ENCODE data around the gene BORCS8. TPM values are rescaled to one million over a fixed set of nuclear protein-coding genes. Genes with fewer than 3 reads are reported as not detected.

BORCS8 gene
- polyA plus RNA-seq, 1 experiment, result 27.5 TPM

DNA sequence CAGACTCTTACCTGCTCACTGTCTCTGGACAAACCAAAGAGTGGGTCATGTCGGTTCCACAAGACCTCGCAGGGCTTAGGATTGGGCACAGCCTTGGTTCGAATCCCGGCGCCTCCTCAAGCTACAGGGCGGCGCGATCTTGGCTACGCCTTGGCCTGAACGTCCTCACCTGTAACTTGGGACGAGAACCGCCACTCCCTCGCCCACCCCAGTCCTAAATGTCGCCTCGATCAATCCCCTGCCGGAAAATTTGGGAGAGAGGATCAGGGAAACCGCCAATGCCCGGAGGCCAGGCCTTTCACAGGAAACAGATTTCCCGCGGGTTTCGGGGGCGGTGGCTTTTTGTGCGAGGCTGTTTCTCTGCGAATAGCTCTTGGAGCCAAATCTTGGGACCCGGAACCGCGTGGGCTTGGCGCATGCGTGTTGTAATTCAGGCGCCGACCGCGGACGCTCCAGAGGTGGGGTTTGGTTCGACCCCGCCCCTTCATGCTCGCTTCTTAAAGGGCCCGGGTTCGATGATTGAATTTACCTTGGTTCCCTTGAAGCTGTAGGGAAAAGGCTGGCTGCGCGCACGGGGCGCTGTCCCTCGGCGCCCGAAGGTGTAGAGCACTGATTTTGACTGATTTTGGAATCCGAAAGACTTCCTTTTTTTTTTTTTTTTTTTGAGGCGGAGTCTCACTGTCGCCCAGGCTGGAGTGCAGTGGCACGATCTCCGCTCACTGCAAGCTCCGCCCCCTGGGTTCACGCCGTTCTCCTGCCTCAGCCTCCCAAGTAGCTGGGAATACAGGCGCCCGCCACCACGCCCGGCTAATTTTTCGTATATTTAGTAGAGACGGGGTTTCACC is 11.3 kb upstream of the BORCS8 start, which contains the start of gene NR2C2AP:
Gene NR2C2AP (minus strand): TSS at position 403 of the 845 bp plus-strand sequence. CDS start 354 bp downstream, at position 49.
- TF ChIP-seq, protein P1, sequence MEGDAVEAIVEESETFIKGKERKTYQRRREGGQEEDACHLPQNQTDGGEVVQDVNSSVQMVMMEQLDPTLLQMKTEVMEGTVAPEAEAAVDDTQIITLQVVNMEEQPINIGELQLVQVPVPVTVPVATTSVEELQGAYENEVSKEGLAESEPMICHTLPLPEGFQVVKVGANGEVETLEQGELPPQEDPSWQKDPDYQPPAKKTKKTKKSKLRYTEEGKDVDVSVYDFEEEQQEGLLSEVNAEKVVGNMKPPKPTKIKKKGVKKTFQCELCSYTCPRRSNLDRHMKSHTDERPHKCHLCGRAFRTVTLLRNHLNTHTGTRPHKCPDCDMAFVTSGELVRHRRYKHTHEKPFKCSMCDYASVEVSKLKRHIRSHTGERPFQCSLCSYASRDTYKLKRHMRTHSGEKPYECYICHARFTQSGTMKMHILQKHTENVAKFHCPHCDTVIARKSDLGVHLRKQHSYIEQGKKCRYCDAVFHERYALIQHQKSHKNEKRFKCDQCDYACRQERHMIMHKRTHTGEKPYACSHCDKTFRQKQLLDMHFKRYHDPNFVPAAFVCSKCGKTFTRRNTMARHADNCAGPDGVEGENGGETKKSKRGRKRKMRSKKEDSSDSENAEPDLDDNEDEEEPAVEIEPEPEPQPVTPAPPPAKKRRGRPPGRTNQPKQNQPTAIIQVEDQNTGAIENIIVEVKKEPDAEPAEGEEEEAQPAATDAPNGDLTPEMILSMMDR (IDR thresholded peaks at IDR 0.05; ENCODE audit: insufficient read depth, low read depth, low read length), result no peak
- Histone ChIP-seq H3K27me3 (ENCODE audit: control insufficient read depth, insufficient read depth, low read length) (no peaks in the 10 kb centered on the region), H3K36me3 (ENCODE audit: control insufficient read depth, insufficient read depth, low read length) (peaks cover 11% of the 10 kb centered on the region), H3K4me3 (ENCODE audit: low read depth, low read length) (peak within 1 kb of the TSS; percentile 55)
- ChIA-PET POLR2A (interaction anchor here (0.7 to 1.0 kb wide), 2 partner anchors 26 to 53 kb away, joined by 3 to 5 read pairs; no protein-coding TSS in a partner anchor), CTCF (interaction anchor here (0.8 to 1.9 kb wide), 3 partner anchors 10 to 29 kb away, joined by 3 to 5 read pairs (median 4); no protein-coding TSS in a partner anchor)
- DNase-seq (ENCODE audit: low read depth), result peak; percentile 63

DNA sequence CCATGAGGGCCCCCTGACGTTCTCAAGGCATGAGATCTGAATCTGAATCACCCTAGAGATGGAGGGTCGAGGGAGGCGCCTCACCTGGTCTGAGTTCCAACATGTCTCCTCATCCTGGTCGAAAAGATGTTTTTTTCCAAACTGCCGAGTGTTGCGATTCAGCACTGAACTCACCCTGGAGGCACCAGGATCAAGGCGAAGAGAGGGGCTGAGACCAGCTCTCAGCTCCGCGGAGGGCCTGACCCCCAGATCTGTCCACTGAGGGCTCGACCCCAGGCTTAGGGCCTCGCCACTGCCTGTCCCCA is 10.7 kb upstream of the BORCS8 start:
- POLR2A ChIA-PET, result interaction anchor here (0.7 to 1.0 kb wide), 2 partner anchors 27 to 53 kb away, joined by 3 to 5 read pairs; no protein-coding TSS in a partner anchor
- TF ChIP-seq, protein P1 (IDR thresholded peaks at IDR 0.05; ENCODE audit: insufficient read depth, low read depth, low read length), result no peak
- Histone ChIP-seq H3K4me3 (ENCODE audit: low read depth, low read length) (peak overlapping the region; percentile 55), H3K36me3 (ENCODE audit: control insufficient read depth, insufficient read depth, low read length) (peaks cover 14% of the 10 kb centered on the region), H3K27me3 (ENCODE audit: control insufficient read depth, insufficient read depth, low read length) (no peaks in the 10 kb centered on the region)
- CTCF ChIA-PET, result interaction anchor here (0.6 to 1.9 kb wide), 4 partner anchors 10 to 288 kb away, joined by 3 to 5 read pairs (median 4); no protein-coding TSS in a partner anchor
- no peak for DNase-seq (ENCODE audit: low read depth)

DNA sequence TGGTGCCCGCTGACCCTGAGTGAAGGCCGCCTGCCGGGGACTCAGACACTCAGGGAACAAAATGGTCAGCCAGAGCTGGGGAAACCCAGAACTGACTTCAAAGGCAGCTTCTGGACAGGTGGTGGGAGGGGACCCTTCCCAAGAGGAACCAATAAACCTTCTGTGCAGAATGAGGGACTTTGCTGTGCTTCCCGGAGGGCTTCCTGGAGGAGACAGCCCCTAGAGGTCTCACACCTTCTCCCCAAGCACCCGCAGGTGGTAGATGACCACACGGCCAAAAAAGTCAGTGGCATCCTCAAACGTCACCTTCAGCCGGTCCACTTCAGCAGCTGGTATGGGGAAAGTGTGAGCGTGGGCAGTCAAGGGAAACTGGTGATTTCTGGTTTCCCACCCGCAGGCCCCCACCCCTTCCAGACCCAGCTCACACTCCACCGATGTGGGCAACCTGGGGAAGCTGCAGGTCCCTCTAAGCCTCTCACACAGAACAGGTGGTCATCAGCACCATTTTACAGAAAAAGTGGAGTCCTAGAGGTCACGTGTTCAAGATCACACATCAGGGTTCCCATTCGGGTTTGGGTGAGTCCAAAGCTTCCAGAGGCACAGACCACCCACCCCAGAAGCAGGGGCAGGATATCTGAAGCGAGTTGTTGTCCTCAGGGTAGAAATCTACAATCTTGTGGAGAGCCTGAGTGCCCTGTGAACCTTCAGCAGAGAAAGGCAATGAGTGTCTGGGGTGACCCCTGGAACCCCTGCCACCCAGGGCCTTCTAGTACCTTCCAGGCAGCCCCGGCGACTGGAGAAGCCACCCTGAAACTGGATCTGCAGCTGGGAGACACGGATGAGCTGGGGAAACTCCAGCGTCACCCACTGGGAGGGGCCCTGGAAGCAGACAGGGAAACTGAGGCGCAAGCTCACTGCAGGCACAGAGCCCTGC is 10.0 kb upstream of the BORCS8 start:
- Histone ChIP-seq H3K36me3 (ENCODE audit: control insufficient read depth, insufficient read depth, low read length) (peaks cover 19% of the 10 kb centered on the region), H3K4me3 (ENCODE audit: low read depth, low read length) (peak overlapping the region; percentile 55), H3K27me3 (ENCODE audit: control insufficient read depth, insufficient read depth, low read length) (no peaks in the 10 kb centered on the region)
- ChIA-PET POLR2A (no interaction called here), CTCF (interaction anchor here (0.6 to 1.9 kb wide), 3 partner anchors 9 to 289 kb away, joined by 3 to 5 read pairs (median 3); no protein-coding TSS in a partner anchor)
- TF ChIP-seq, protein P1 (IDR thresholded peaks at IDR 0.05; ENCODE audit: insufficient read depth, low read depth, low read length), result no peak
- DNase-seq (ENCODE audit: low read depth), result no peak

DNA sequence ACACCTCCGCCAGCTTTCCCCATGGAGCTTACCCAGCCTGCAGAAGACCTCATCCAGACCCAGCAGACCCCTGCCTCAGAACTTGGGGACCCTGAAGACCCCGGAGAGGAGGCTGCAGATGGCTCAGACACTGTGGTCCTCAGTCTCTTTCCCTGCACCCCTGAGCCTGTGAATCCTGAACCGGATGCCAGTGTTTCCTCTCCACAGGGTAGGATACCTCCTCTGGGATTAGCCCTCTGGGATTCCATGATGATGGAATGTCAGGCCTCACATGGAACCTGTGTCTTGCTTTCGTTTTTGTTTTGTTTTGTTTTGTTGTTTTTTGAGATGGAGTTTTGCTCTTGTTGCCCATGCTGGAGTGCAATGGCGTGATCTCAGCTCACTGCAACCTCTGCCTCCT is 2.0 kb upstream of the BORCS8 start:
- ChIA-PET CTCF (interaction anchor here (1.5 to 2.0 kb wide), 2 partner anchors 9 to 19 kb away, joined by 5 to 7 read pairs; partner anchors contain the start of gene NR2C2AP), POLR2A (no interaction called here)
- TF ChIP-seq, protein P1 (IDR thresholded peaks at IDR 0.05; ENCODE audit: insufficient read depth, low read depth, low read length), result no peak
- DNase-seq (ENCODE audit: low read depth), result no peak
- no peaks in the 10 kb centered on the region for H3K27me3 ChIP-seq (ENCODE audit: control insufficient read depth, insufficient read depth, low read length)
- peaks cover 17% of the 10 kb centered on the region for H3K36me3 ChIP-seq (ENCODE audit: control insufficient read depth, insufficient read depth, low read length)
- H3K4me3 ChIP-seq (ENCODE audit: low read depth, low read length), result no peak overlapping the region; the same call in 1 of the 2 replicates
